Psoas muscle (tissue), 8 donors: ENCODE data around the gene TBL1Y. TPM values are rescaled to one million over a fixed set of nuclear protein-coding genes. Genes with fewer than 3 reads are reported as not detected.

Experiments used
- ATAC-seq, 4 donors: fragments of 200-7000 bp; cut with Tn5 transposase; one replicate each; pipeline ENCODE4 v1.9.1; 2020; ENCODE audit warnings: moderate library complexity in 3 of 4, mild to moderate bottlenecking in 2 of 4
- DNase-seq, 2 donors: peaks; one replicate each; pipeline ENCODE4 v3.0.0-alpha.2; 2020
- H3K27ac ChIP-seq: fragments of 200-600 bp; one replicate; pipeline ENCODE4 v1.8.0; 2022
- H3K27me3 ChIP-seq, 3 donors: fragments of 200-600 bp in 1 of 3; one replicate each; pipeline versions ENCODE4 v1.6.1 to v1.8.0; 2013 to 2022; ENCODE audit warnings: low read length in 2 of 3, mild to moderate bottlenecking in 2 of 3, moderate library complexity in 1 of 3; ENCODE audit not compliant: insufficient read depth in 3 of 3
- H3K36me3 ChIP-seq, 2 donors: fragments of 200-600 bp in 1 of 2; one replicate each; pipeline versions ENCODE4 v1.6.1 to v1.8.0; 2013 to 2022; ENCODE audit warnings: low read depth in 1 of 2, mild to moderate bottlenecking in 1 of 2, moderate library complexity in 1 of 2; ENCODE audit not compliant: insufficient read depth in 1 of 2
- H3K4me1 ChIP-seq: fragments of 200-600 bp; one replicate; pipeline ENCODE4 v1.8.0; 2022
- H3K4me3 ChIP-seq: fragments of 200-600 bp; one replicate; pipeline ENCODE4 v1.8.0; 2022; ENCODE audit warnings: mild to moderate bottlenecking
- H3K9me3 ChIP-seq: fragments of 200-600 bp; one replicate; pipeline ENCODE4 v1.8.0; 2022
- CTCF ChIP-seq: fragments of 200-600 bp; IDR thresholded peaks from one replicate; pipeline ENCODE4 v1.8.0; 2022; ENCODE audit warnings: antibody characterized with exemption
- whole genome bisulfite sequencing, 3 donors: extraction: QIAGEN DNeasy Blood & Tissue Kit; methylation state at CpG; one replicate each; pipeline versions ENCODE4 v1.1.6 to v1.1.7; 2013; 5-methylcytosine and 5-hydroxymethylcytosine counted together
- intact Hi-C, 2 donors: fragments of 100-400 bp; cut with DNase I; formaldehyde crosslinking; loops; one replicate each; pipeline versions ENCODE4 v1.11.0 to v1.14.2; 2022
- polyA plus RNA-seq, 3 donors: library from polyadenylated mRNA; stranded (reverse); fragments of 200-250 nt; gene quantifications; one replicate each; pipeline ENCODE4 v1.2.3, GENCODE V29; 2013
- total RNA-seq, 4 donors: library from RNA; stranded (reverse); fragmentation: NEBNext Ultra II Directional in 2 of 4; extraction: Animal tissue kit (Norgen Biotek cat#: 25700) in 2 of 4; gene quantifications; one replicate each; pipeline versions ENCODE4 v1.2.1 to v1.2.4, GENCODE V29; 2021 to 2023
- donor health status: healthy with polysubstance abuse.
- donor health status: DM: no; HTN: no; CAD: no; lungs with moderate emphysema.
- donor health status: Bipolar disorder and iron deficiency.
- donor health status: healthy.
- donor health status: DM: yes; HTN: yes; CAD: no.
- donor health status: DM: no; HTN: no; CAD: no.
- donor health status: DM: no; HTN: no; CAD: no.
- donor health status: DM: yes; HTN: yes; CAD: no.

The TBL1Y gene
- total and polyA plus RNA-seq, 7 donors: 0.03 to 0.60 TPM; not detected in 5

- no peaks in the 10 kb centered on the region for H3K4me1 ChIP-seq
- no peak overlapping the region for H3K4me3 ChIP-seq
- intact Hi-C loops: no loop called here
- no peaks in the 10 kb centered on the region for H3K36me3 ChIP-seq
- no peak overlapping the region for H3K27ac ChIP-seq
- no peaks in the 10 kb centered on the region for H3K27me3 ChIP-seq
- TF ChIP-seq CTCF: no peak
- no peaks in the 10 kb centered on the region for H3K9me3 ChIP-seq
- ATAC-seq (no peak), DNase-seq (no peak)
- 59 to 66% methylated on average over 11 to 13 of the region's 13 CpGs; no CpG with 5 or more reads in 1 of the 3 donors for WGBS, 3 donors
Measured at GRCh38 chrY:6948378-6948777, 37.9 kb downstream of the TBL1Y start.

- no peaks in the 10 kb centered on the region for H3K4me1 ChIP-seq
- H3K4me3 ChIP-seq: no peak overlapping the region
- WGBS, 3 donors: 75 to 88% methylated on average over 4 of the region's 4 CpGs; no CpG with 5 or more reads in 1 of the 3 donors
- no peak for TF ChIP-seq CTCF
- H3K27me3 ChIP-seq: no peaks in the 10 kb centered on the region
- no peaks in the 10 kb centered on the region for H3K9me3 ChIP-seq
- H3K36me3 ChIP-seq: no peaks in the 10 kb centered on the region
- intact Hi-C loops: no loop called here
- no peak overlapping the region for H3K27ac ChIP-seq
- no peak for DNase-seq
- no peak for ATAC-seq
Measured at GRCh38 chrY:6949947-6950346, 39.5 kb downstream of the TBL1Y start.

DNA sequence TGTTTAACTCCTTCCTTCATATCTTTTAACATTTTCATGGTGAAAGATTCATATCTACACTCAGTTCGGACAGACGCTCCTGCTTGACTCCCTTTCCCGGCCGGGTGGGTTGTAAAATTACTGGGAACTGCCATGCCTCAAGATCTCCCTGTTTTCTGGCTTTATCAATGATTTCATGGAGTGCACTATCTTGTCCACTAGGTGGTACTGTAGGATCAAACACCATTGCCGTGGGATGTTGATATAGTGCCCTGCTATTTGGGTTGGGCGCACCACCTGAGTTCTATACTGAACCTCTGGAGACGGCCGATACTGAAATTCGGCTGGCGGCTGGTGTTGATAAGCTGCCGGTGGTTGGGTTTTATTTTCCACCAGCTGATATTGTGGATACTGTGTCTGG is 54.2 kb downstream of the TBL1Y start:
- no peaks in the 10 kb centered on the region for H3K4me1 ChIP-seq
- no peaks in the 10 kb centered on the region for H3K9me3 ChIP-seq
- no peaks in the 10 kb centered on the region for H3K27me3 ChIP-seq
- intact Hi-C loops: no loop called here
- no peak overlapping the region for H3K4me3 ChIP-seq
- WGBS, 3 donors: 4 to 6% methylated on average over 11 of the region's 11 CpGs; no CpG with 5 or more reads in 1 of the 3 donors
- no peak for ATAC-seq
- DNase-seq: no peak
- no peak for TF ChIP-seq CTCF
- no peaks in the 10 kb centered on the region for H3K36me3 ChIP-seq
- no peak overlapping the region for H3K27ac ChIP-seq

DNA sequence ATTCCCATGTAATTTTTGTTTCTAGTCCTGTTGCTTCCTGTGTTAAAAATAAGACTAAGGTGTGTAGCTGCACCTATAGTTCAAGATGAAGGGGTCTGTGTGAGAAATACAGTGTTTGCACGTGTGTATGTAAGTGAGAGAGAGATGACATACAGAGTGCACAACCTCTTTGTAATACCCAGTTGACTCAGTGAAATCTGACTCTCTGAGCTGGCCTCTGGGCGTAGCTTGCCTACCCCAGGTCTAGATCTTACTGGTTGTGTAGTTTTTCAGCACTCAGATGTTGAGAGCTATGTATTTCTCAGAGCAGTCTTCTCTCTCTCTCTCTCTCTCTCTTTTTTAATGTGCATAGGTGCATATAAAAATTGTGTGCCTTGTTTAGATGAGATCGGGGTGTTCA is 56.0 kb downstream of the TBL1Y start:
- Histone ChIP-seq H3K9me3 (no peaks in the 10 kb centered on the region), H3K27ac (no peak overlapping the region), H3K4me1 (no peaks in the 10 kb centered on the region), H3K4me3 (no peak overlapping the region), H3K36me3 (no peaks in the 10 kb centered on the region), H3K27me3 (no peaks in the 10 kb centered on the region)
- TF ChIP-seq CTCF: no peak
- WGBS, 3 donors: 51 to 72% methylated on average over 3 of the region's 3 CpGs; no CpG with 5 or more reads in 1 of the 3 donors
- DNase-seq (no peak), ATAC-seq (no peak)
- intact Hi-C loops: no loop called here

GRCh38 chrY:6967736-6968135 is 57.2 kb downstream of the TBL1Y start:
- no peak for ATAC-seq
- TF ChIP-seq CTCF: no peak
- no peak for DNase-seq
- H3K27me3 ChIP-seq: no peaks in the 10 kb centered on the region
- no peaks in the 10 kb centered on the region for H3K4me1 ChIP-seq
- 29 to 62% methylated on average over 5 of the region's 5 CpGs; no CpG with 5 or more reads in 1 of the 3 donors for WGBS, 3 donors
- intact Hi-C loops: no loop called here
- no peaks in the 10 kb centered on the region for H3K9me3 ChIP-seq
- H3K27ac ChIP-seq: no peak overlapping the region
- H3K4me3 ChIP-seq: no peak overlapping the region
- no peaks in the 10 kb centered on the region for H3K36me3 ChIP-seq
